K562 (cell line): ENCODE results near the gene SDSL. TPM values are rescaled to one million over a fixed set of nuclear protein-coding genes. Genes with fewer than 3 reads are reported as not detected.

Source experiments
- ARHGAP35 ChIP-seq: fragments of 450-650 bp; IDR thresholded peaks from 2 replicates; pipeline ENCODE4 v1.6.1; 2018; ENCODE audit not compliant: partially characterized antibody
- BDP1 ChIP-seq: IDR thresholded peaks from 3 replicates; pipeline ENCODE4 v1.6.1; 2011; ENCODE audit not compliant: insufficient read length, insufficient read depth
- DDX20 ChIP-seq: fragments of 450-650 bp; IDR thresholded peaks from 2 replicates; pipeline ENCODE4 v1.6.1; 2016; ENCODE audit warnings: missing genetic modification characterization, low read depth, mild to moderate bottlenecking, missing compliant biosample characterization, moderate library complexity
- FOSL1 ChIP-seq: fragments of 200-800 bp; sonication (Bioruptor generic); conservative IDR thresholded peaks from 2 replicates; pipeline ENCODE4 v1.6.1; 2016; ENCODE audit warnings: missing genetic modification characterization, missing compliant biosample characterization
- FOXM1 ChIP-seq, 2 experiments: fragments of 450-650 bp in 1 of 2; sonication (generic) in 1 of 2; formaldehyde crosslinking in 1 of 2; IDR thresholded peaks; 2 replicates each; pipeline versions ENCODE4 v1.6.1 to v1.9.0; 2017 to 2022; ENCODE audit warnings: low read depth in 2 of 2, mild to moderate bottlenecking in 2 of 2, missing genetic modification reagents in 1 of 2, moderate library complexity in 1 of 2
- HSF4 ChIP-seq: fragments of 250-450 bp; sonication (Bioruptor Pico); IDR thresholded peaks from 2 replicates; pipeline ENCODE4 v2.1.2; 2022; ENCODE audit warnings: mild to moderate bottlenecking, moderate library complexity, borderline replicate concordance
- JUN ChIP-seq, 2 experiments: sonication (generic) in 1 of 2; formaldehyde crosslinking in 1 of 2; IDR thresholded peaks; 2 replicates each; pipeline versions ENCODE4 v1.6.1 to v1.8.0; 2012 to 2022; ENCODE audit warnings: borderline replicate concordance in 2 of 2, mild to moderate bottlenecking in 2 of 2, improper control_type of control experiment in 1 of 2, low read depth in 1 of 2, low read length in 1 of 2, missing genetic modification reagents in 1 of 2
- KAT2B ChIP-seq: IDR thresholded peaks from one replicate; pipeline ENCODE4 v1.6.1; 2012; ENCODE audit warnings: low read depth, mild to moderate bottlenecking, control low read depth, inconsistent platforms, low read length, moderate library complexity
- MAZ ChIP-seq, 2 experiments: fragments of 450-650 bp in 1 of 2; sonication (generic) in 1 of 2; formaldehyde crosslinking; IDR thresholded peaks in 1 of 2; conservative IDR thresholded peaks in 1 of 2; 2 replicates each; pipeline versions ENCODE4 v1.4.0 to v1.5.0; 2020; ENCODE audit warnings: mild to moderate bottlenecking in 1 of 2, missing genetic modification reagents in 1 of 2
- MBD2 ChIP-seq: sonication (generic); IDR thresholded peaks from 2 replicates; pipeline ENCODE4 v1.6.1; 2016; ENCODE audit warnings: low read depth, borderline replicate concordance
- MED1 ChIP-seq: sonication (generic); formaldehyde crosslinking; IDR thresholded peaks from 2 replicates; pipeline ENCODE4 v1.8.1; 2023; ENCODE audit warnings: missing genetic modification reagents, borderline replicate concordance
- MTA1 ChIP-seq: fragments of 450-650 bp; IDR thresholded peaks from 2 replicates; pipeline ENCODE4 v1.6.1; 2017; ENCODE audit warnings: borderline replicate concordance
- MTA2 ChIP-seq: fragments of 450-650 bp; IDR thresholded peaks from 2 replicates; pipeline ENCODE4 v1.6.1; 2016; ENCODE audit warnings: low read depth
- NR2C2 ChIP-seq, 2 experiments: fragments of 200-800 bp in 1 of 2; sonication (Bioruptor generic) in 1 of 2; sonication (generic) in 1 of 2; formaldehyde crosslinking in 1 of 2; IDR thresholded peaks; 2 replicates each; pipeline versions ENCODE4 v1.6.1 to v1.8.0; 2016 to 2022; ENCODE audit warnings: mild to moderate bottlenecking in 1 of 2, missing compliant biosample characterization in 1 of 2, missing genetic modification characterization in 1 of 2, missing genetic modification reagents in 1 of 2
- POLR2G ChIP-seq: fragments of 200-400 bp; formaldehyde crosslinking; IDR thresholded peaks from 2 replicates; pipeline ENCODE4 v1.6.1; 2017; ENCODE audit warnings: low read depth, mild to moderate bottlenecking, antibody characterized with exemption, low read length, moderate library complexity
- ZC3H4 ChIP-seq: sonication (generic); formaldehyde crosslinking; IDR thresholded peaks from 2 replicates; pipeline ENCODE4 v1.9.0; 2021; ENCODE audit warnings: missing genetic modification reagents, borderline replicate concordance
- ZKSCAN3 ChIP-seq: fragments of 250-450 bp; sonication (Bioruptor Pico); IDR thresholded peaks from 2 replicates; pipeline ENCODE4 v1.4.0; 2020
- ZNF124 ChIP-seq: sonication (generic); formaldehyde crosslinking; IDR thresholded peaks from 2 replicates; pipeline ENCODE4 v1.8.1; 2022; ENCODE audit warnings: missing genetic modification reagents
- ZNF274 ChIP-seq: IDR thresholded peaks from 2 replicates; pipeline ENCODE4 v1.6.1; 2011; ENCODE audit warnings: low read depth, mild to moderate bottlenecking, low read length, moderate library complexity, borderline replicate concordance
- ZNF586 ChIP-seq: fragments of 450-650 bp; formaldehyde crosslinking; conservative IDR thresholded peaks from 2 replicates; pipeline ENCODE4 v1.4.0; 2020; ENCODE audit warnings: mild to moderate bottlenecking, moderate library complexity
- ZNF778 ChIP-seq: fragments of 450-650 bp; formaldehyde crosslinking; IDR thresholded peaks from 2 replicates; pipeline ENCODE4 v1.4.0; 2020; ENCODE audit warnings: mild to moderate bottlenecking, moderate library complexity
- polyA plus RNA-seq, 8 experiments: library from polyadenylated mRNA; depleted of rRNA in 4 of 8; stranded (reverse) in 5 of 8; unstranded in 3 of 8; fragments of >200 nt; fragmentation: Nextera tagmentation in 2 of 8; fragmentation: Illumina TruSeq in 1 of 8; extraction: Ambion mirVana in 2 of 8; extraction: Trizol in 1 of 8; gene quantifications; 2 replicates each; pipeline versions ENCODE4 v1.2.1 to v1.2.3, GENCODE V29; 2011 to 2014; ENCODE audit warnings: inconsistent platforms in 1 of 8, missing spikeins in 1 of 8
- total RNA-seq, 7 experiments: library from RNA; depleted of rRNA in 6 of 7; stranded (reverse); fragments of >200 nt in 6 of 7; fragmentation: Illumina TruSeq in 2 of 7; extraction: Trizol in 2 of 7; gene quantifications; 2 replicates each; pipeline versions ENCODE4 v1.2.1 to v1.2.3, GENCODE V29; 2011 to 2021; ENCODE audit warnings: low replicate concordance in 1 of 7
- TF ChIP-seq, protein P1 (sequence below): fragments of 450-650 bp; IDR thresholded peaks from 2 replicates; pipeline ENCODE4 v1.6.1; 2016
- TF ChIP-seq, protein P2 (sequence below), 3 experiments: IDR thresholded peaks in 2 of 3; conservative IDR thresholded peaks in 1 of 3; 2 replicates each; pipeline ENCODE4 v1.5.1; 2011 to 2012; ENCODE audit warnings: low read length in 3 of 3, mild to moderate bottlenecking in 3 of 3, control low read depth in 2 of 3, improper control_type of control experiment in 1 of 3, inconsistent platforms in 1 of 3, low read depth in 1 of 3, mixed read lengths in 1 of 3, moderate library complexity in 1 of 3; ENCODE audit not compliant: insufficient read depth in 2 of 3
- TF ChIP-seq, protein P3 (sequence below), 2 experiments: fragments of 450-650 bp; IDR thresholded peaks; 2 replicates each; pipeline ENCODE4 v1.6.1; 2016

Gene SDSL
- total and polyA plus RNA-seq, 9 of the 15 experiments (the other 6 are each of a cell fraction or from before 2014, with no cell fraction given) = 0.31 to 11.0 (median 7.4) TPM

DNA sequence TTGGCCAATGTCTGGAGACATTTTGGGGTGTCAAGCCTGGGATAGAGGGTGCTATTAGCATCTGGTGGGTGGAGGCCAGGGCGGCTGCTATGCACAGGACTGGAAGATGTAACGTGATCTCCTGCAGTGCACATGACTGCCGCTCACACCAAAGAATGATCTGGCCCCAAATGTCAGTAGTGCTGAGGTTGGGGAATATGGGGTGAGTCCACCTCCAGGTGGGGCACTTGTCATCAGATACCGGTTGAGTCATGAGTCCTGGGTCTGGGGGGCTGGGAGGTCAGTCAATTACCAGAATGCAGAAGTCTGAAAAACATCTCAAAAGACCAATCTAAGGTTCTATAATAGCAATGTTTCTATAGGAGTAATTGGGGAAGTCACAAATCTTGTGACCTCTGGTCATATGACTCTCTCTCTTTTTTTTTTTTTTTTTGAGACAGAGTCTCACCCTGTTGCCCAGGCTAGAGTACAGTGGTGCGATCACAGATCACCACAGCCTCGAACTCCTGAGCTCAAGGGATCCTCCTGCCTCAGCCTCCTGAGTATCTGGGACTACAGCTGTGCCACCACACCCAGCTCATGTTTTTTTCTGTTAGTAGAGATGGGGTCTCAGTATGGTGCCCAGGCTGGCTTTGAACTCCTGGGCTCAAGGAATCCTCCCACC is 6.0 kb upstream of the SDSL start (continued):
- TF ChIP-seq POLR2G (no peak), MTA2 (no peak), MBD2 (no peak), ZNF778 (CRISPR knock-in tag) (no peak), ZKSCAN3 (CRISPR knock-in tag) (no peak), MTA1 (peak; percentile 22; the same call in 1 of the 2 replicates), ZNF124 (CRISPR knock-in tag) (no peak), FOSL1 (tag) (peak; percentile 85), DDX20 (tag) (no peak), MAZ (CRISPR knock-in tag; conservative IDR thresholded peaks at IDR 0.05 in 1 of 2, IDR thresholded peaks at IDR 0.05 in 1 of 2) (peak in 1 of 2 experiments; percentile 38; a peak in 1 of 4 replicates), JUN (IDR thresholded peaks at IDR 0.05; ENCODE audit: borderline replicate concordance, low read depth, low read length) (peak; percentile 73; the same call in 1 of the 2 replicates), JUN (CRISPR knock-in tag; IDR thresholded peaks at IDR 0.05; ENCODE audit: borderline replicate concordance) (no peak), ARHGAP35 (no peak), HSF4 (no peak), FOXM1 (IDR thresholded peaks at IDR 0.05; ENCODE audit: low read depth) (no peak), FOXM1 (CRISPR knock-in tag; IDR thresholded peaks at IDR 0.05; ENCODE audit: low read depth) (no peak), NR2C2 (CRISPR knock-in tag; IDR thresholded peaks at IDR 0.05) (no peak), NR2C2 (tag; IDR thresholded peaks at IDR 0.05) (peak; percentile 88), MED1 (CRISPR knock-in tag) (no peak), ZNF274 (no peak), KAT2B (no peak), ZNF586 (no peak), BDP1 (no peak), ZC3H4 (CRISPR knock-in tag) (no peak)
- TF ChIP-seq, protein P1, sequence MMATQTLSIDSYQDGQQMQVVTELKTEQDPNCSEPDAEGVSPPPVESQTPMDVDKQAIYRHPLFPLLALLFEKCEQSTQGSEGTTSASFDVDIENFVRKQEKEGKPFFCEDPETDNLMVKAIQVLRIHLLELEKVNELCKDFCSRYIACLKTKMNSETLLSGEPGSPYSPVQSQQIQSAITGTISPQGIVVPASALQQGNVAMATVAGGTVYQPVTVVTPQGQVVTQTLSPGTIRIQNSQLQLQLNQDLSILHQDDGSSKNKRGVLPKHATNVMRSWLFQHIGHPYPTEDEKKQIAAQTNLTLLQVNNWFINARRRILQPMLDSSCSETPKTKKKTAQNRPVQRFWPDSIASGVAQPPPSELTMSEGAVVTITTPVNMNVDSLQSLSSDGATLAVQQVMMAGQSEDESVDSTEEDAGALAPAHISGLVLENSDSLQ = peak; percentile 61; the same call in 1 of the 2 replicates
- TF ChIP-seq, protein P2, sequence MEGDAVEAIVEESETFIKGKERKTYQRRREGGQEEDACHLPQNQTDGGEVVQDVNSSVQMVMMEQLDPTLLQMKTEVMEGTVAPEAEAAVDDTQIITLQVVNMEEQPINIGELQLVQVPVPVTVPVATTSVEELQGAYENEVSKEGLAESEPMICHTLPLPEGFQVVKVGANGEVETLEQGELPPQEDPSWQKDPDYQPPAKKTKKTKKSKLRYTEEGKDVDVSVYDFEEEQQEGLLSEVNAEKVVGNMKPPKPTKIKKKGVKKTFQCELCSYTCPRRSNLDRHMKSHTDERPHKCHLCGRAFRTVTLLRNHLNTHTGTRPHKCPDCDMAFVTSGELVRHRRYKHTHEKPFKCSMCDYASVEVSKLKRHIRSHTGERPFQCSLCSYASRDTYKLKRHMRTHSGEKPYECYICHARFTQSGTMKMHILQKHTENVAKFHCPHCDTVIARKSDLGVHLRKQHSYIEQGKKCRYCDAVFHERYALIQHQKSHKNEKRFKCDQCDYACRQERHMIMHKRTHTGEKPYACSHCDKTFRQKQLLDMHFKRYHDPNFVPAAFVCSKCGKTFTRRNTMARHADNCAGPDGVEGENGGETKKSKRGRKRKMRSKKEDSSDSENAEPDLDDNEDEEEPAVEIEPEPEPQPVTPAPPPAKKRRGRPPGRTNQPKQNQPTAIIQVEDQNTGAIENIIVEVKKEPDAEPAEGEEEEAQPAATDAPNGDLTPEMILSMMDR (IDR thresholded peaks at IDR 0.05 in 2 of 3, conservative IDR thresholded peaks at IDR 0.05 in 1 of 3; ENCODE audit: insufficient read depth in 2 of 3, low read depth in 1 of 3, low read length in 3 of 3) = peak; percentile 27 to 43 (median 27); a peak in 4 of 6 replicates
- TF ChIP-seq, protein P3, sequence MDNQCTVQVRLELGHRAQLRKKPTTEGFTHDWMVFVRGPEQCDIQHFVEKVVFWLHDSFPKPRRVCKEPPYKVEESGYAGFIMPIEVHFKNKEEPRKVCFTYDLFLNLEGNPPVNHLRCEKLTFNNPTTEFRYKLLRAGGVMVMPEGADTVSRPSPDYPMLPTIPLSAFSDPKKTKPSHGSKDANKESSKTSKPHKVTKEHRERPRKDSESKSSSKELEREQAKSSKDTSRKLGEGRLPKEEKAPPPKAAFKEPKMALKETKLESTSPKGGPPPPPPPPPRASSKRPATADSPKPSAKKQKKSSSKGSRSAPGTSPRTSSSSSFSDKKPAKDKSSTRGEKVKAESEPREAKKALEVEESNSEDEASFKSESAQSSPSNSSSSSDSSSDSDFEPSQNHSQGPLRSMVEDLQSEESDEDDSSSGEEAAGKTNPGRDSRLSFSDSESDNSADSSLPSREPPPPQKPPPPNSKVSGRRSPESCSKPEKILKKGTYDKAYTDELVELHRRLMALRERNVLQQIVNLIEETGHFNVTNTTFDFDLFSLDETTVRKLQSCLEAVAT (IDR thresholded peaks at IDR 0.05) = peak in 1 of 2 experiments; percentile 88; a peak in 1 of 4 replicates
